SK-N-SH treated with all-trans-retinoic acid at 6 μM for 48 hours (cell line): ENCODE results near the gene ZNF618.

Experiments used
- BACH2 ChIP-seq: fragments of 250-450 bp; sonication (Bioruptor Pico); IDR thresholded peaks from 2 replicates; pipeline ENCODE4 v1.9.0; 2021; ENCODE audit warnings: mild to moderate bottlenecking, borderline replicate concordance
- OSR1 ChIP-seq: fragments of 250-450 bp; sonication (Bioruptor Pico); IDR thresholded peaks from 2 replicates; pipeline ENCODE4 v1.8.0; 2022; ENCODE audit warnings: moderate library complexity, mild to moderate bottlenecking, inconsistent platforms
- RARB ChIP-seq: fragments of 250-450 bp; sonication (Bioruptor Pico); IDR thresholded peaks from 2 replicates; pipeline ENCODE4 v1.8.0; 2021; ENCODE audit warnings: mild to moderate bottlenecking, moderate library complexity
- SNAI2 ChIP-seq: fragments of 250-450 bp; sonication (Bioruptor Pico); IDR thresholded peaks from 2 replicates; pipeline ENCODE4 v1.5.0; 2020; ENCODE audit warnings: mild to moderate bottlenecking, moderate library complexity
- ZC3H10 ChIP-seq: fragments of 250-450 bp; sonication (Bioruptor Pico); IDR thresholded peaks from 2 replicates; pipeline ENCODE4 v1.5.1; 2021; ENCODE audit warnings: mild to moderate bottlenecking, moderate library complexity
- ZFP3 ChIP-seq: fragments of 250-450 bp; sonication (Bioruptor Pico); IDR thresholded peaks from 2 replicates; pipeline ENCODE4 v1.5.0; 2020; ENCODE audit warnings: mild to moderate bottlenecking, moderate library complexity
- ZNF70 ChIP-seq: fragments of 450-650 bp; formaldehyde crosslinking; IDR thresholded peaks from 2 replicates; pipeline ENCODE4 v1.5.0; 2020; ENCODE audit warnings: mild to moderate bottlenecking, moderate library complexity
- ZNF8 ChIP-seq: fragments of 450-650 bp; formaldehyde crosslinking; IDR thresholded peaks from 2 replicates; pipeline ENCODE4 v1.5.0; 2020; ENCODE audit warnings: mild to moderate bottlenecking, moderate library complexity
- TF ChIP-seq, protein P1 (sequence below): fragments of 250-450 bp; sonication (Bioruptor Pico); IDR thresholded peaks from 2 replicates; pipeline ENCODE4 v1.5.1; 2020; ENCODE audit warnings: low read depth, mild to moderate bottlenecking, moderate library complexity
- TF ChIP-seq, protein P2 (sequence below): fragments of 250-450 bp; sonication (Bioruptor Pico); IDR thresholded peaks from 2 replicates; pipeline ENCODE4 v1.8.0; 2020; ENCODE audit warnings: mild to moderate bottlenecking, moderate library complexity, borderline replicate concordance

DNA sequence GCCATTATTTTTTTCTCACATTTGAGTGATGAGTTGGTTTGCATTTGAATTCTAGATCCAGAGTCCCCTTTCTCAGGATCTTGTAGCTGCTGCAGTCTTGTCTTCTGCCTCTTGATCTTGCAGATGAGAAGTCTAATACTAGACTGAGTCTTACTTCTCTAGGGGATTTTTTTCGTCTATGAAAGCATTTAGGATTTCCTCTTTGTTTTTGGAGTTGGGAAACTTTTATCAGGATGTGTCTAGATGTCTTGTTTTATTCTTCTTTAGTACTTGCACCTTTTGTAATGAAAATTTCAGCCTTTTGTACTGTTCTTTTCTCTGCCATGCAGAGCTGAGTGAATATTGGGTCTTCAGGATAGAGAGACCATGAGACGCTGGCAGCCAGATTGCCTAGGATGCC, 65.4 kb downstream of the ZNF618 start:
- TF ChIP-seq SNAI2 (CRISPR knock-in tag) (no peak), OSR1 (CRISPR knock-in tag) (no peak), RARB (CRISPR knock-in tag) (no peak), ZNF8 (CRISPR knock-in tag) (no peak), ZC3H10 (CRISPR knock-in tag) (no peak), ZFP3 (CRISPR knock-in tag) (no peak), BACH2 (CRISPR knock-in tag) (no peak), ZNF70 (CRISPR knock-in tag) (no peak)
- TF ChIP-seq, protein P1, sequence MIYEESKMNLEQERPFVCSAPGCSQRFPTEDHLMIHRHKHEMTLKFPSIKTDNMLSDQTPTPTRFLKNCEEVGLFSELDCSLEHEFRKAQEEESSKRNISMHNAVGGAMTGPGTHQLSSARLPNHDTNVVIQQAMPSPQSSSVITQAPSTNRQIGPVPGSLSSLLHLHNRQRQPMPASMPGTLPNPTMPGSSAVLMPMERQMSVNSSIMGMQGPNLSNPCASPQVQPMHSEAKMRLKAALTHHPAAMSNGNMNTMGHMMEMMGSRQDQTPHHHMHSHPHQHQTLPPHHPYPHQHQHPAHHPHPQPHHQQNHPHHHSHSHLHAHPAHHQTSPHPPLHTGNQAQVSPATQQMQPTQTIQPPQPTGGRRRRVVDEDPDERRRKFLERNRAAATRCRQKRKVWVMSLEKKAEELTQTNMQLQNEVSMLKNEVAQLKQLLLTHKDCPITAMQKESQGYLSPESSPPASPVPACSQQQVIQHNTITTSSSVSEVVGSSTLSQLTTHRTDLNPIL (CRISPR knock-in tag), result no peak
- TF ChIP-seq, protein P2, sequence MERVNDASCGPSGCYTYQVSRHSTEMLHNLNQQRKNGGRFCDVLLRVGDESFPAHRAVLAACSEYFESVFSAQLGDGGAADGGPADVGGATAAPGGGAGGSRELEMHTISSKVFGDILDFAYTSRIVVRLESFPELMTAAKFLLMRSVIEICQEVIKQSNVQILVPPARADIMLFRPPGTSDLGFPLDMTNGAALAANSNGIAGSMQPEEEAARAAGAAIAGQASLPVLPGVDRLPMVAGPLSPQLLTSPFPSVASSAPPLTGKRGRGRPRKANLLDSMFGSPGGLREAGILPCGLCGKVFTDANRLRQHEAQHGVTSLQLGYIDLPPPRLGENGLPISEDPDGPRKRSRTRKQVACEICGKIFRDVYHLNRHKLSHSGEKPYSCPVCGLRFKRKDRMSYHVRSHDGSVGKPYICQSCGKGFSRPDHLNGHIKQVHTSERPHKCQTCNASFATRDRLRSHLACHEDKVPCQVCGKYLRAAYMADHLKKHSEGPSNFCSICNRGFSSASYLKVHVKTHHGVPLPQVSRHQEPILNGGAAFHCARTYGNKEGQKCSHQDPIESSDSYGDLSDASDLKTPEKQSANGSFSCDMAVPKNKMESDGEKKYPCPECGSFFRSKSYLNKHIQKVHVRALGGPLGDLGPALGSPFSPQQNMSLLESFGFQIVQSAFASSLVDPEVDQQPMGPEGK (CRISPR knock-in tag), result no peak
